ENCODE measurements around the gene MKLN1.

DNA sequence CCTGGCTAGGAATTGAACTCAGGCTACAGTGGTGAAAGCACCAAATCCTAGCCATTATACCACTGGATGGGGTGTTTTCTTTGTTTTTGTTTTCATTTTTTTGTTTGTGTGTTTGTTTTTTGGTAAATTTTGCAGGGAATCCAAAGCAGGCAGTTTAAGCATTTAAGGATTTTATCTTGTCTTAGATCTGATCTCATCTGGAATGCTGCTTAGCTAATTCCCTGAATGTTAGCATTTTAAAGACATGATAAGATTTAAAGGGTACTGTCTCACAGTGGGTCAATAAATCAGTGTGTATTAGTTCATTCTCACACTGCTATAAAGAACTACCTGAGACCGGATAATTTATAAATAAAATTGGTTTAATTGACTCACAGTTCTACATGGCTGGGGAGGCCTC is 5.6 kb upstream of the MKLN1 start:
- TF ChIP-seq, protein P1, sequence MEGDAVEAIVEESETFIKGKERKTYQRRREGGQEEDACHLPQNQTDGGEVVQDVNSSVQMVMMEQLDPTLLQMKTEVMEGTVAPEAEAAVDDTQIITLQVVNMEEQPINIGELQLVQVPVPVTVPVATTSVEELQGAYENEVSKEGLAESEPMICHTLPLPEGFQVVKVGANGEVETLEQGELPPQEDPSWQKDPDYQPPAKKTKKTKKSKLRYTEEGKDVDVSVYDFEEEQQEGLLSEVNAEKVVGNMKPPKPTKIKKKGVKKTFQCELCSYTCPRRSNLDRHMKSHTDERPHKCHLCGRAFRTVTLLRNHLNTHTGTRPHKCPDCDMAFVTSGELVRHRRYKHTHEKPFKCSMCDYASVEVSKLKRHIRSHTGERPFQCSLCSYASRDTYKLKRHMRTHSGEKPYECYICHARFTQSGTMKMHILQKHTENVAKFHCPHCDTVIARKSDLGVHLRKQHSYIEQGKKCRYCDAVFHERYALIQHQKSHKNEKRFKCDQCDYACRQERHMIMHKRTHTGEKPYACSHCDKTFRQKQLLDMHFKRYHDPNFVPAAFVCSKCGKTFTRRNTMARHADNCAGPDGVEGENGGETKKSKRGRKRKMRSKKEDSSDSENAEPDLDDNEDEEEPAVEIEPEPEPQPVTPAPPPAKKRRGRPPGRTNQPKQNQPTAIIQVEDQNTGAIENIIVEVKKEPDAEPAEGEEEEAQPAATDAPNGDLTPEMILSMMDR (IDR thresholded peaks at IDR 0.05; ENCODE audit: insufficient read depth, low read length, poor library complexity, severe bottlenecking), result no peak
- TF ChIP-seq EZH2phosphoT487 (conservative IDR thresholded peaks at IDR 0.05; ENCODE audit: low read length), result no peak

All from SU-DHL-6 (cell line).